ENCODE results near the gene AUNIP. TPM values are rescaled to one million over a fixed set of nuclear protein-coding genes. Genes with fewer than 3 reads are reported as not detected.

AUNIP gene
- polyA plus RNA-seq, 3 donors: 0.08 to 0.34 (median 0.22) TPM

DNA sequence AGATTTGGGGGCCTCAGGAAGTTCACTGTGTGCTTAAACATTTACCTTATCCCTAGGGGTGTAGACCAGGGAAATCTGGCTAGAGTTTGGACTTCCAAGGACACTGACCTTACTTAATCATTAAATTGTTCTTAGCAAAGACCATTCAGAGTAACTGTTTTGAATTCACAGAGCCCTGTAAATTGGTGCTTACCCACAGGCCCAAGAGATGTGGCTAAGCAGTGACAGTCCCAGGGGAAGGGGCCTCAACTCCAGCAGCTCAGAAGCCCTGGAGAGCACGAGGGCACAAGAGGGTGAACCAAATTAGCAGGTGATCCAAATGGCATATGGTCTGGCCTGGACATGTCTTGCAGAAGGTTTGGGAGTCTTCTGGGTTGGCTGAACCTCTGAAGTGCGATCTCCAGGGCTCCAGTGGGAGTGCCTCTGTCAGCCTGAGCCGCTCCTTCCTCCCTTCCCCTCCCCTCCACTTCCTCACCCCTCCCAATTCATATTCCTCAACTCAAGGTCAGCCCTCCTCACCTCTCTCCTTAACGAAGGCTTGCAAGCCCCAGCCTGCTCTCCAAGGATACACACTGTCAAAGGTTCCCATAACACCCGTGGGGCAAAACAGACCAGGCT is 11.9 kb upstream of the AUNIP start:
- H3K27ac ChIP-seq (ENCODE audit: low read depth, low read length): no peak overlapping the region

GRCh38 chr1:25870614-25871013 is 11.4 kb upstream of the AUNIP start:
- no peak overlapping the region for H3K27ac ChIP-seq (ENCODE audit: low read depth, low read length)
- 37 to 86% (median 77%) methylated on average over 1 of the region's 1 CpG for WGBS, 3 donors

More for the DNA sequence above, 11.9 kb upstream of the AUNIP start:
- WGBS, 3 donors: 6 to 14% (median 11%) methylated on average over 5 of the region's 5 CpGs

DNA sequence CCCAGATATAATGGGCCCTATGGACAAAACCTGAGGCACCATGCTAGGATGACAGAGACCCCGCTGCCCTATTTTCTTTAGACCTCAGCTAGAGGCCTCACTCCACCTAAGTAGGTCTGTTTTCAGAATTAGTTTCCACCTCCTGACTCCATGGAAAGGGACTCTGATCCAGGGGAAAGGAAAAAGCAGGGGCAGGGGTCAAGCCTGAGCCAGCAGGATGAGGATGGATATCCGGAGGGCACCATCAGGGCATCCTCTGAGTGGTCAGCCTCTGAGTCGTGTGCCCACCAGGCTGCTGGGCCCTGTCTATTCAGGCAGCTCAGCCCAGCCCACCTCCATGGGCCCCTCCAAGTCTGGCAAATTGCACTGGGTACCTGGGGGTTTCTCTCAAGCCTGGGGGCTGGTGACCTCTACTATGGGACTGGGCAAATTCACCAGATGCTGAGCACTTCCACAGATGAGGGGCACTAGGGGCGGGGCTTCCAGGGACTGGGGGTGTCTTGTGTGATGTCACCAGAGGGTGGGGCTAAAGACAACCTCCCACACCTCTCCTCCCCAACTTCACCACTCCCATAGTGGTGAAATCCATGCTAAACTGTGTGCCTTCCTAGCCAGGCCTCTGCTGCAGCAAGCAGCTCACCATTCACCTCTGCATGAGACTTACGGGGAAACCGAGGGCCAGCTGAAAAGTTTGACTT is 10.8 kb upstream of the AUNIP start:
- WGBS, 3 donors: 66 to 92% (median 76%) methylated on average over 6 of the region's 6 CpGs
- no peak overlapping the region for H3K27ac ChIP-seq (ENCODE audit: low read depth, low read length)

GRCh38 chr1:25867210-25867991 is 8.1 kb upstream of the AUNIP start:
- H3K27ac ChIP-seq (ENCODE audit: low read depth, low read length): no peak overlapping the region
- WGBS, 3 donors: 30 to 79% (median 77%) methylated on average over 9 of the region's 9 CpGs

DNA sequence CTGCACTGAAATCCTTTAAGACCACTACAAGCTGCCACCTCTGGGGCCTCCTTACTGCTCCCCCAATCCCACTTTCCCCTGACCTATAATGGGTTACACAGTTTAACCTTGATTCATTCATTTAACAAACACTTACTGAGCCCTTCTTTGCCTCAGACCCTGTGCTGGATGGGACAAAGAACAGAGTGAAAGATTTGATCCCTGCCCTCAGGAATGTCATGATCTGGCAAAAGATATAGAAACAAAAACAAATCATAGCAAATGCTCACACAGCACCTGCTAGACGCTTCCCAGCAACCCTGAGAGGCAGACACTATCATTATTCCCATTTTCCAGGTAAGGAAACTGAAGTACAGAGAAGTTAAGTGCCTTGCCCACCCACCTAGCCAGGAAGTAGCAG is 7.0 kb upstream of the AUNIP start:
- WGBS, 3 donors: 47 to 90% (median 86%) methylated on average over 1 of the region's 1 CpG
- H3K27ac ChIP-seq (ENCODE audit: low read depth, low read length): no peak overlapping the region

DNA sequence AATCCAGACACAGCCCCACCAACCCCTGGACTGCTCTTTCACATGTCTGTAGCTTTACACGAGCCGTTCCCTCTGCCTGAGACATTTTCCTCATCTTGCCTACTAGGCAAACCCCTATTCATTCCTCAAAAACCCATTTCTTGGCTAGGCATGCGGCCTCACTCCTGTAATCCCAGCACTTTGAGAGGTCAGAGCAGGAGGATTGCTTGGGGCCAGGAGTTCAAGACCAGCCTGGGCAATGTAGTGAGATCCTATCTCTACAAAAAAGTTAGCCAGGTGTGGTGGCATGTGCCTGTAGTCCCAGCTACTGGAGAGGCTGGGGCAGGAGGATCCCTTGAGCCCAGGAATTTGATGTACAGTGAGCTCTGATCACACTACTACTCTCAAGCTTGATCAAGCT is 5.2 kb upstream of the AUNIP start:
- whole genome bisulfite sequencing, 3 donors: 84 to 93% (median 89%) methylated on average over 3 of the region's 3 CpGs
- H3K27ac ChIP-seq (ENCODE audit: low read depth, low read length): no peak overlapping the region

- 92 to 95% (median 94%) methylated on average over 25 of the region's 25 CpGs for WGBS, 3 donors
- no peak overlapping the region for H3K27ac ChIP-seq (ENCODE audit: low read depth, low read length)
These were observed 4.4 kb upstream of the AUNIP start for GRCh38 chr1:25863486-25864262.

DNA sequence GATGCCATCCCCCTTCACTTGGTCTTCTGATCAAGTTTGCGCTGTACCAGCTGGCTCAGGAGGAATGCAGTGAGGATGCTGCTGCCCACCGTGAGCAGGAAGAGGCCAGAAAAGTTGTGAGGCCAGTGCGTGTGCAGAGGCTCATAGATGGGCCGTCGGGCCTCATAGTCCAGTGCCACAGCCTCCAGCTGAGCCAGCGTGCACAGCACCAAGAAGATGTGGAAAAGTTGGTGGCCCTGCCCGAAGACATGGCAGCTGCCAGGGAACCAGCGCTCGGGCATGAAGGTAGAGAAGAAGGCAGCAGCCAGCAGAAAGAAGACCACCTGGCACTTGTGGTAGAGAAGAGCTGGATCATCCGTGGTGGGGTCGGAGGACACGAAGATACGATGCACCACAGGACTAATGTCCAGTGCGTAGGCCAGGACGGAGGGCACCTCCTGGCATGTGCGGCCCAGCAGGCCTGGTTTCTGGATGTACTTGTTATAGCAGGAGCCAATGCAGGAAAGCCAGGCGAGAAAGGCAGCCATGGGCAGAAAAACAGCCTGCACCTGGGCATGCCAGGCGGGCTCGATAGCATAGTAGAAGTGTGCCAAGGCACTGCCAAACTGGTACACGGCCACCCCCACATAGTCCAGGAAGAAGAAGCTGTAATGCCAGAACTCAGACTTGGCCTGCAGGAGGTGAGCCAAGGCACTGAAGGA is 3.7 kb upstream of the AUNIP start:
- H3K27ac ChIP-seq (ENCODE audit: low read depth, low read length): no peak overlapping the region
- WGBS, 3 donors: 82 to 95% (median 93%) methylated on average over 20 of the region's 20 CpGs

DNA sequence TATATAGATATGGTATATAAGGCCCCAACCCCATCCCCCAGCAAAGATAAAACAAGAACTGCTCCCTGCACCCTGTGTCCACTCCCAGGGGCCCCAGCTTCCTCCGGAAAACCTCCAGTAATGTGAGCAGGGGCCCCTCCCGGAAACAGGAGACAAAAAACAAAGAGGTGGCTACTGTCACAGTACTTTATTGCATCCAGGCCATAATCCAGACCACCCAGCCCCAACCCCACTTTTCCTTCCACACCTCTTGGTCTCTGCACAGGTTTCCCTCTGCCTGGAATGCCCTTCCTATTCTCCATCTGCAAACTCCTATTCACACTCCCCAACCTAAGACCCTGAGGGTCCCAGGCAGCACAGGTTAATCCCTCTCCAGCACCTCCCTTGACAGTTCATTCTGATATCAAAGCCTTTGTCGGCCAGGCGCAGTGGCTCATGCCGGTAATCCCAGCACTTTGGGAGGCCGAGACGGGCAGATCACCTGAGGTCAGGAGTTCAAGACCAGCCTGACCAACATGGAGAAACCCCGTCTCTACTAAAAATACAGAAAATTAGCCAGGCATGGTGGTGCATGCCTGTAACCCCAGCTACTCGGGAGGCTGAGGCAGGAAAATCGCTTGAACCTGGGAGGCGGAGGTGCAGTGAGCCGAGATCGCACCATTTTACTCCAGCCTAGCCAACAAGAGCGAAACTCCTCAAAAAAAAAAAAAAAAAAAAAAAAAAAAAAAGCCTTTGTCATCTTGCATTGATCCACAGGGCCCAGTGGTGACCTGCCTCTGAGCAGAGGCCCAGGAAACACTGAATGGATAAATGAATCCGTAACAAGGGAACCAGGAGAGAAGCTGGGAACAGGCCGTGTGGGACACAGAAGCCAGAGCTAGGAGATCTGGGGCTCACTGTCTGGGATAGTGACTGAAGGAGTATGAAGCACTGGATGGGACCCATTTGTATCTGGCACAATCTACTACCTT is 2.3 kb upstream of the AUNIP start:
- H3K27ac ChIP-seq (ENCODE audit: low read depth, low read length): no peak overlapping the region
- WGBS, 3 donors: 59 to 76% (median 66%) methylated on average over 16 of the region's 16 CpGs

DNA sequence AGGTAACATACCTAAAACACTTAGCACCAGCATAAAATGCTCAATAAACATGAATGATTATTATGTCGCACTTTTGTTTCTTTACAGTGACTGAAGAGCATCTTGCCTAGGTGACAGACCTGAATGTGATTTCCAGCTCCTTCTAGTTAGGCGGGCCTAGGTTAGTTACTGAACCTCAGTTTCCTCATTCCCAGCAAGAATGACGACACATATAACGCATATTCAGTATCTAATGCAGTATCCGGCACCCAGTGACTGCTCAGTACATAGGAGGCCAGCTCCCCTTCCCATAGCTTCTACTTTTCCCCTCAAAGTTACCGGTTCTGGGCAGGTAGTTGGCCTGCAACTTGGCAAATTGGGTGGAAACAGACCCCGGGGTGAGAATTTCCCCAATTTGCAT is 763 bp downstream of the AUNIP start:
- H3K27ac ChIP-seq (ENCODE audit: low read depth, low read length): no peak overlapping the region
- WGBS, 3 donors: 37 to 53% (median 50%) methylated on average over 7 of the region's 7 CpGs

- H3K27ac ChIP-seq (ENCODE audit: low read depth, low read length): no peak overlapping the region
- WGBS, 3 donors: 88 to 91% (median 91%) methylated on average over 11 of the region's 11 CpGs
These were observed 2.4 kb downstream of the AUNIP start for GRCh38 chr1:25856856-25857255.

GRCh38 chr1:25854554-25854953 is 4.7 kb downstream of the AUNIP start:
- WGBS, 3 donors: 87 to 95% (median 91%) methylated on average over 2 of the region's 2 CpGs
- no peak overlapping the region for H3K27ac ChIP-seq (ENCODE audit: low read depth, low read length)

DNA sequence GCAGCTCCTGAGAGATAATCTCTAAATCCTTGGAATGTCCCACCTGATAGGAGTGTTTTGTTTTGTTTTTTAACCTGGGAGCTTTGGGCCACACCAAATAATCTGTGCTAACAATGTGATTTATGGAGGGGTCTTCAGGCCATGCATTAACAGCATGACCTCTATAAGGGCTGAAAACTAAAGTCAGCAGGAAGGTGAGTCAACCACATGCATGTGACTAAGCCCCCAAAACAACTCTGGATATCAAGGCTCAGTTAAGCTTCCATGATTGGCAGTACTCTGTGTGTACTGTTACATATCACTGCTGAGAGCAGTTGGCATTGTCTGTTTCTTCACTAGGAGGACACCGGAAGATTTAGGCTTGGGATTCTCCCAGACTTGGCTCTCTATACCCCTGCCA is 10.7 kb downstream of the AUNIP start:
- H3K27ac ChIP-seq (ENCODE audit: low read depth, low read length): no peak overlapping the region
- 75 to 83% (median 79%) methylated on average over 1 of the region's 1 CpG for WGBS, 3 donors

GRCh38 chr1:25847929-25848328 is 11.3 kb downstream of the AUNIP start:
- WGBS, 3 donors: 64 to 81% (median 81%) methylated on average over 4 of the region's 4 CpGs
- no peak overlapping the region for H3K27ac ChIP-seq (ENCODE audit: low read depth, low read length)

- 80 to 83% (median 80%) methylated on average over 5 of the region's 5 CpGs for WGBS, 3 donors
- H3K27ac ChIP-seq (ENCODE audit: low read depth, low read length): no peak overlapping the region
These were observed 13.6 kb downstream of the AUNIP start for GRCh38 chr1:25845664-25846063.

- H3K27ac ChIP-seq (ENCODE audit: low read depth, low read length): no peak overlapping the region
- WGBS, 3 donors: 91 to 95% (median 92%) methylated on average over 3 of the region's 3 CpGs
These were observed 14.5 kb downstream of the AUNIP start for GRCh38 chr1:25844536-25845337.
